H1 (cell line): ENCODE results near the gene EHD4. TPM values are rescaled to one million over a fixed set of nuclear protein-coding genes. Genes with fewer than 3 reads are reported as not detected.

Source experiments
- CTCF ChIA-PET: fragments of 300-600 bp; sonication (Branson Sonifier 250); formaldehyde crosslinking; loops from one replicate; lab custom pipeline; 2021; ENCODE audit not compliant: partially characterized antibody; lab: Charles Lee
- POLR2A ChIA-PET: fragments of 300-600 bp; sonication (Branson Sonifier 250); formaldehyde crosslinking; loops from one replicate; lab custom pipeline; 2021; ENCODE audit warnings: inconsistent platforms; ENCODE audit not compliant: partially characterized antibody; lab: Charles Lee
- DNase-seq, 2 experiments: peaks; one replicate each; pipeline versions ENCODE4 v3.0.0 to v3.0.0-alpha.2; 2010 to 2022; ENCODE audit warnings: low spot score in 2 of 2, low read depth in 1 of 2, mixed read lengths in 1 of 2
- FAIRE-seq: peaks from 2 replicates; lab custom pipeline; 2011; peaks lifted over from hg19 to GRCh38; lab: Jason Lieb, UNC
- H2AFZ ChIP-seq: 2 replicates; pipeline ENCODE4 v1.8.1; 2012; ENCODE audit warnings: low read length, inconsistent platforms
- H2AK5ac ChIP-seq: 2 replicates; pipeline ENCODE4 v1.6.1; 2013; ENCODE audit warnings: low read depth, low read length
- H2BK120ac ChIP-seq: replicated peaks from 2 replicates; pipeline ENCODE3; 2013; ENCODE audit warnings: low read depth, low read length, inconsistent platforms
- H2BK12ac ChIP-seq: 2 replicates; pipeline ENCODE4 v1.6.1; 2013; ENCODE audit warnings: low read depth, low read length
- H2BK15ac ChIP-seq: 2 replicates; pipeline ENCODE4 v1.6.1; 2013; ENCODE audit warnings: low read length
- H2BK20ac ChIP-seq: 2 replicates; pipeline ENCODE4 v1.6.1; 2013; ENCODE audit warnings: low read length
- H2BK5ac ChIP-seq: 2 replicates; pipeline ENCODE4 v1.6.1; 2013; ENCODE audit warnings: low read depth, low read length
- H3K14ac ChIP-seq: 2 replicates; pipeline ENCODE4 v1.6.1; 2013; ENCODE audit warnings: inconsistent platforms; ENCODE audit not compliant: insufficient read length
- H3K18ac ChIP-seq: 2 replicates; pipeline ENCODE4 v1.6.1; 2013; ENCODE audit warnings: low read length; ENCODE audit errors: extremely low read depth
- H3K23ac ChIP-seq: 2 replicates; pipeline ENCODE4 v1.6.1; 2013; ENCODE audit warnings: inconsistent platforms; ENCODE audit not compliant: insufficient read length
- H3K23me2 ChIP-seq: 2 replicates; pipeline ENCODE4 v1.6.1; 2013; ENCODE audit warnings: low read depth, low read length
- H3K27ac ChIP-seq: 2 replicates; pipeline ENCODE4 v1.6.1; 2011; ENCODE audit warnings: low read depth, low read length, inconsistent platforms
- H3K27me3 ChIP-seq, 4 experiments: replicated peaks in 1 of 4; 1 replicate in 1 of 4; 2 replicates in 3 of 4; pipeline versions ENCODE4 v1.6.1 to v1.8.1; 2011 to 2013; ENCODE audit warnings: low read length in 3 of 4, mild to moderate bottlenecking in 3 of 4, inconsistent platforms in 2 of 4, mixed read lengths in 2 of 4, moderate library complexity in 1 of 4; ENCODE audit not compliant: control insufficient read depth in 3 of 4, insufficient read depth in 3 of 4; ENCODE audit errors: extremely low read depth in 1 of 4
- H3K36me3 ChIP-seq, 4 experiments: 2 replicates each; pipeline versions ENCODE4 v1.6.1 to v1.8.1; 2011 to 2013; ENCODE audit warnings: mild to moderate bottlenecking in 4 of 4, low read length in 3 of 4, moderate library complexity in 2 of 4, control low read depth in 1 of 4, inconsistent platforms in 1 of 4; ENCODE audit not compliant: insufficient read depth in 4 of 4, control insufficient read depth in 2 of 4
- H3K4ac ChIP-seq: replicated peaks from 2 replicates; pipeline ENCODE3; 2013; ENCODE audit warnings: low read length, low read depth, mixed read lengths, inconsistent platforms; ENCODE audit not compliant: insufficient read length
- H3K4me1 ChIP-seq, 4 experiments: replicated peaks in 1 of 4; 1 replicate in 1 of 4; 2 replicates in 3 of 4; pipeline versions ENCODE4 v1.6.1 to v1.8.1; 2011 to 2013; ENCODE audit warnings: low read length in 3 of 4, inconsistent platforms in 2 of 4, mixed read lengths in 1 of 4; ENCODE audit not compliant: insufficient read depth in 4 of 4, control insufficient read depth in 3 of 4
- H3K4me2 ChIP-seq, 2 experiments: 2 replicates each; pipeline versions ENCODE4 v1.6.1 to v1.8.1; 2011 to 2013; ENCODE audit warnings: low read depth in 2 of 2, low read length in 2 of 2, control low read depth in 1 of 2, inconsistent platforms in 1 of 2, mild to moderate bottlenecking in 1 of 2; ENCODE audit not compliant: insufficient read depth in 1 of 2
- H3K4me3 ChIP-seq, 4 experiments: fragments of 200-600, 300-600 bp in 1 of 4; sonication (generic), shearing (Covaris generic), sonication (Bioruptor Twin) in 1 of 4; 2 replicates each; pipeline versions ENCODE4 v1.5.1 to v1.8.1; 2011 to 2016; ENCODE audit warnings: low read length in 4 of 4, low read depth in 3 of 4, control low read depth in 2 of 4, inconsistent platforms in 2 of 4, mild to moderate bottlenecking in 2 of 4, mixed read lengths in 1 of 4, moderate library complexity in 1 of 4; ENCODE audit not compliant: insufficient read depth in 2 of 4; ENCODE audit errors: extremely low read depth in 1 of 4
- H3K56ac ChIP-seq: replicated peaks from 2 replicates; pipeline ENCODE3; 2013; ENCODE audit warnings: low read depth, mild to moderate bottlenecking, mixed read lengths, low read length, inconsistent platforms; ENCODE audit not compliant: insufficient read length
- H3K79me1 ChIP-seq: 2 replicates; pipeline ENCODE4 v1.6.1; 2013; ENCODE audit warnings: low read depth, low read length, control low read depth
- H3K79me2 ChIP-seq, 2 experiments: 2 replicates each; pipeline versions ENCODE4 v1.6.1 to v1.8.1; 2012 to 2013; ENCODE audit warnings: low read length in 2 of 2, mild to moderate bottlenecking in 2 of 2, inconsistent platforms in 1 of 2; ENCODE audit not compliant: insufficient read depth in 2 of 2, control insufficient read depth in 1 of 2
- H3K9ac ChIP-seq, 4 experiments: replicated peaks in 1 of 4; 1 replicate in 1 of 4; 2 replicates in 3 of 4; pipeline versions ENCODE4 v1.6.1 to v1.8.1; 2011 to 2013; ENCODE audit warnings: low read depth in 3 of 4, low read length in 3 of 4, control low read depth in 2 of 4, mild to moderate bottlenecking in 2 of 4, moderate library complexity in 2 of 4, inconsistent platforms in 1 of 4; ENCODE audit errors: extremely low read depth in 1 of 4
- H3K9me3 ChIP-seq, 2 experiments: 2 replicates each; pipeline versions ENCODE4 v1.6.1 to v1.8.1; 2012 to 2013; ENCODE audit warnings: mild to moderate bottlenecking in 2 of 2, moderate library complexity in 2 of 2, control low read depth in 1 of 2, inconsistent platforms in 1 of 2, low read depth in 1 of 2, low read length in 1 of 2, mixed read lengths in 1 of 2; ENCODE audit not compliant: insufficient read depth in 2 of 2
- H4K20me1 ChIP-seq, 2 experiments: replicated peaks in 1 of 2; 2 replicates each; pipeline versions ENCODE3 to v1.8.1; 2011 to 2013; ENCODE audit warnings: inconsistent platforms in 2 of 2, low read length in 2 of 2, mild to moderate bottlenecking in 1 of 2; ENCODE audit not compliant: insufficient read depth in 2 of 2, control insufficient read depth in 1 of 2
- H4K5ac ChIP-seq: 2 replicates; pipeline ENCODE4 v1.6.1; 2013; ENCODE audit warnings: low read length, low read depth, mixed read lengths, inconsistent platforms; ENCODE audit not compliant: insufficient read length
- H4K8ac ChIP-seq: 2 replicates; pipeline ENCODE4 v1.8.0; 2013; ENCODE audit warnings: mild to moderate bottlenecking, moderate library complexity, low read length, inconsistent platforms; ENCODE audit not compliant: insufficient read depth; ENCODE audit errors: extremely low read depth
- H4K91ac ChIP-seq: replicated peaks from 2 replicates; pipeline ENCODE3; 2013; ENCODE audit warnings: low read length, mixed read lengths, inconsistent platforms; ENCODE audit not compliant: insufficient read length
- BACH1 ChIP-seq: IDR thresholded peaks from 2 replicates; pipeline ENCODE4 v1.6.1; 2012; ENCODE audit warnings: low read length, improper control_type of control experiment
- CBX5 ChIP-seq: fragments of 300-800, 300-1000 bp; sonication (generic); IDR thresholded peaks from 2 replicates; pipeline ENCODE4 v1.7.1; 2016; ENCODE audit warnings: antibody characterized with exemption, low read length, low read depth
- HDAC2 ChIP-seq, 2 experiments: fragments of 300-600 bp in 1 of 2; sonication (generic) in 1 of 2; IDR thresholded peaks; 2 replicates each; pipeline ENCODE4 v1.6.1; 2011 to 2012; ENCODE audit warnings: low read depth in 2 of 2, low read length in 2 of 2, mild to moderate bottlenecking in 2 of 2, moderate library complexity in 2 of 2, borderline replicate concordance in 1 of 2, inconsistent platforms in 1 of 2
- RBBP5 ChIP-seq: IDR thresholded peaks from 2 replicates; pipeline ENCODE4 v1.7.1; 2012; ENCODE audit warnings: low read depth, mild to moderate bottlenecking, inconsistent platforms, low read length, moderate library complexity, borderline replicate concordance
- RNF2 ChIP-seq: fragments of 200-900, 300-1000 bp; sonication (generic); IDR thresholded peaks from 2 replicates; pipeline ENCODE4 v1.7.1; 2016; ENCODE audit warnings: borderline replicate concordance, low read depth, mild to moderate bottlenecking, antibody characterized with exemption, low read length; ENCODE audit not compliant: poor library complexity, severe bottlenecking; ENCODE audit errors: missing control alignments
- SRF ChIP-seq: IDR thresholded peaks from 2 replicates; pipeline ENCODE4 v1.6.1; 2011; ENCODE audit warnings: mild to moderate bottlenecking, low read depth, low read length, moderate library complexity
- SUZ12 ChIP-seq: fragments of 200-600 bp; sonication (generic); IDR thresholded peaks from 2 replicates; pipeline ENCODE4 v1.6.1; 2012; ENCODE audit warnings: mild to moderate bottlenecking, inconsistent platforms, low read length, moderate library complexity, mixed read lengths
- TAF1 ChIP-seq: IDR thresholded peaks from 2 replicates; pipeline ENCODE4 v1.6.1; 2011; ENCODE audit warnings: mild to moderate bottlenecking, low read depth, low read length
- YY1 ChIP-seq: IDR thresholded peaks from 2 replicates; pipeline ENCODE4 v1.6.1; 2011; ENCODE audit warnings: low read depth, mild to moderate bottlenecking, low read length
- WGBS, 2 experiments: shearing (Covaris generic) in 1 of 2; methylation state at CpG; one replicate each; pipeline versions ENCODE4 v1.1.6 to v1.1.7; 2013 to 2015; ENCODE audit warnings: low lambda C conversion rate in 2 of 2, mixed read lengths in 2 of 2, inconsistent platforms in 1 of 2, low coverage in 1 of 2, missing lambda C conversion rate in 1 of 2; ENCODE audit not compliant: insufficient replicate concordance in 2 of 2, insufficient coverage in 1 of 2, insufficient read length in 1 of 2; ENCODE audit errors: extremely low coverage in 1 of 2, missing lambda C conversion rate in 1 of 2; 5-methylcytosine and 5-hydroxymethylcytosine counted together
- polyA plus RNA-seq, 7 experiments: library from polyadenylated mRNA; depleted of rRNA in 3 of 7; stranded (reverse) in 5 of 7; unstranded in 2 of 7; fragments of >200 nt in 5 of 7; fragments of 200-250 nt in 2 of 7; gene quantifications; 1 replicate in 5 of 7; 2 replicates in 1 of 7; 4 replicates in 1 of 7; pipeline versions ENCODE4 v1.2.1 to v1.2.3, GENCODE V29; 2011 to 2013; ENCODE audit warnings: missing spikeins in 2 of 7, mixed read lengths in 2 of 7
- total RNA-seq: library from RNA; stranded (reverse); fragmentation: NEBNext Ultra II Directional; extraction: Animal tissue kit (Norgen Biotek cat#: 25700); gene quantifications from 2 replicates; pipeline ENCODE4 v1.2.1, GENCODE V29; 2021
- TF ChIP-seq, protein P1 (sequence below): IDR thresholded peaks from 2 replicates; pipeline ENCODE4 v1.6.1; 2012; ENCODE audit warnings: inconsistent platforms

Gene EHD4
- total and polyA plus RNA-seq, 2 of the 8 experiments (the other 6 are each of a cell fraction or from before 2014, with no cell fraction given): 17.5 to 24.5 TPM

GRCh38 chr15:41869770-41870688 is 102.3 kb downstream of the EHD4 start:
- POLR2A ChIA-PET: interaction anchor here (1.2 to 2.2 kb wide), 3 partner anchors 18 to 25 kb away, joined by 3 to 4 read pairs (median 3); no protein-coding TSS in a partner anchor
- Histone ChIP-seq H3K4me3 (no peak overlapping the region), H3K9ac (no peak overlapping the region), H3K4me1 (peaks cover 0 to 3% (median under 1%) of the 10 kb centered on the region in 4 experiments; a peak in 3 of 7 replicates), H3K56ac (no peak overlapping the region), H4K8ac (peak overlapping the region; percentile 59; the same call in 1 of the 2 replicates), H2AK5ac (no peak overlapping the region), H3K27me3 (no peaks in the 10 kb centered on the region), H2BK12ac (peak overlapping the region; percentile 39; the same call in 1 of the 2 replicates), H3K18ac (no peak overlapping the region), H2BK120ac (no peak overlapping the region), H4K20me1 (peaks cover 0 to 2% of the 10 kb centered on the region in 2 experiments), H3K4ac (no peak overlapping the region), H2BK5ac (0 out of 2 replicates have a peak overlapping the region, but pooled peaks have one; percentile 52), H3K36me3 (no peaks in the 10 kb centered on the region), H3K14ac (no peak overlapping the region), H3K9me3 (no peaks in the 10 kb centered on the region), H3K23me2 (no peaks in the 10 kb centered on the region), H2BK15ac (no peak overlapping the region), H2BK20ac (0 out of 2 replicates have a peak overlapping the region, but pooled peaks have one; percentile 32), H4K91ac (no peak overlapping the region), H2AFZ (no peak overlapping the region), H3K4me2 (no peak overlapping the region), H3K27ac (no peak overlapping the region), H3K23ac (no peak overlapping the region), H3K79me2 (no peaks in the 10 kb centered on the region), H3K79me1 (no peaks in the 10 kb centered on the region), H4K5ac (no peak overlapping the region)
- FAIRE-seq: no peak
- WGBS, 2 experiments: 92% methylated on average over 42 of the region's 42 CpGs; no CpG with 5 or more reads in 1 of the 2 experiments
- CTCF ChIA-PET: interaction anchor here (0.6 to 2.7 kb wide), 16 partner anchors 8 to 132 kb away, joined by 3 to 9 read pairs (median 5); partner anchors contain the start of gene MAPKBP1
- DNase-seq: no peak
- TF ChIP-seq TAF1: no peak
- TF ChIP-seq SRF: no peak
- no peak for TF ChIP-seq SUZ12
- no peak for TF ChIP-seq BACH1
- TF ChIP-seq RNF2: no peak
- no peak for TF ChIP-seq CBX5
- no peak for TF ChIP-seq HDAC2 (IDR thresholded peaks at IDR 0.05; ENCODE audit: borderline replicate concordance in 1 of 2, low read depth in 2 of 2, low read length in 2 of 2)
- TF ChIP-seq YY1: no peak
- TF ChIP-seq, protein P1, sequence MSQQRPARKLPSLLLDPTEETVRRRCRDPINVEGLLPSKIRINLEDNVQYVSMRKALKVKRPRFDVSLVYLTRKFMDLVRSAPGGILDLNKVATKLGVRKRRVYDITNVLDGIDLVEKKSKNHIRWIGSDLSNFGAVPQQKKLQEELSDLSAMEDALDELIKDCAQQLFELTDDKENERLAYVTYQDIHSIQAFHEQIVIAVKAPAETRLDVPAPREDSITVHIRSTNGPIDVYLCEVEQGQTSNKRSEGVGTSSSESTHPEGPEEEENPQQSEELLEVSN: no peak
- TF ChIP-seq RBBP5: no peak
